ENCODE measurements around the gene SLC22A25. TPM values are rescaled to one million over a fixed set of nuclear protein-coding genes. Genes with fewer than 3 reads are reported as not detected.

SLC22A25 gene
- total RNA-seq, 1 experiment from 2014 or later = not detected

- intact Hi-C loops (cut with micrococcal nuclease) = no loop called here
- Histone ChIP-seq H3K36me3 (ENCODE audit: control insufficient read depth in 1 of 2, insufficient read depth in 2 of 2, low read length in 2 of 2) (no peaks in the 10 kb centered on the region), H3K4me3 (replicated peaks in 1 of 2; ENCODE audit: low read depth in 1 of 2, low read length in 2 of 2) (no peak overlapping the region), H3K79me2 (ENCODE audit: insufficient read depth, low read length) (no peaks in the 10 kb centered on the region), H3K27ac (ENCODE audit: low read depth, low read length) (no peak overlapping the region), H3K9me2 (ENCODE audit: insufficient read depth) (no peaks in the 10 kb centered on the region), H4K20me1 (ENCODE audit: insufficient read depth) (no peaks in the 10 kb centered on the region), H3K9ac (ENCODE audit: low read length) (no peak overlapping the region), H2AFZ (ENCODE audit: low read depth, low read length, poor library complexity, severe bottlenecking) (no peak overlapping the region), H3K27me3 (ENCODE audit: insufficient read depth, low read length) (peaks cover 3% of the 10 kb centered on the region), H3K4me2 (ENCODE audit: low read length) (no peak overlapping the region), H3K4me1 (ENCODE audit: control insufficient read depth in 1 of 2, insufficient read depth in 2 of 2, low read length in 2 of 2) (no peaks in the 10 kb centered on the region), H3K9me3 (ENCODE audit: control insufficient read depth in 1 of 2, insufficient read depth in 1 of 2, low read depth in 1 of 2, low read length in 2 of 2) (no peaks in the 10 kb centered on the region)
- BruUV-seq (replicated peaks) = no TSS peak
- no peak for DNase-seq (ENCODE audit: low read depth, low spot score)
- POLR2A ChIA-PET = no interaction called here
- RAD21 ChIA-PET (ENCODE audit: low non-redundant PET in 1 of 2, low total read pairs in 2 of 2, uncharacterized antibody in 2 of 2, unreplicated experiment in 2 of 2) = no interaction called here
- no peak for ATAC-seq
- CTCF ChIA-PET = no interaction called here
- no peak for TF ChIP-seq RAD21 (IDR thresholded peaks at IDR 0.05; ENCODE audit: low read depth)
- TF ChIP-seq, protein P1, sequence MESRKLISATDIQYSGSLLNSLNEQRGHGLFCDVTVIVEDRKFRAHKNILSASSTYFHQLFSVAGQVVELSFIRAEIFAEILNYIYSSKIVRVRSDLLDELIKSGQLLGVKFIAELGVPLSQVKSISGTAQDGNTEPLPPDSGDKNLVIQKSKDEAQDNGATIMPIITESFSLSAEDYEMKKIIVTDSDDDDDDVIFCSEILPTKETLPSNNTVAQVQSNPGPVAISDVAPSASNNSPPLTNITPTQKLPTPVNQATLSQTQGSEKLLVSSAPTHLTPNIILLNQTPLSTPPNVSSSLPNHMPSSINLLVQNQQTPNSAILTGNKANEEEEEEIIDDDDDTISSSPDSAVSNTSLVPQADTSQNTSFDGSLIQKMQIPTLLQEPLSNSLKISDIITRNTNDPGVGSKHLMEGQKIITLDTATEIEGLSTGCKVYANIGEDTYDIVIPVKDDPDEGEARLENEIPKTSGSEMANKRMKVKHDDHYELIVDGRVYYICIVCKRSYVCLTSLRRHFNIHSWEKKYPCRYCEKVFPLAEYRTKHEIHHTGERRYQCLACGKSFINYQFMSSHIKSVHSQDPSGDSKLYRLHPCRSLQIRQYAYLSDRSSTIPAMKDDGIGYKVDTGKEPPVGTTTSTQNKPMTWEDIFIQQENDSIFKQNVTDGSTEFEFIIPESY (IDR thresholded peaks at IDR 0.05; ENCODE audit: extremely low read depth, insufficient replicate concordance, low read length) = no peak
- TF ChIP-seq EGR1 (IDR thresholded peaks at IDR 0.05; ENCODE audit: low read depth) = no peak
- no peak for TF ChIP-seq ZFX (IDR thresholded peaks at IDR 0.05)
- TF ChIP-seq, protein P2, sequence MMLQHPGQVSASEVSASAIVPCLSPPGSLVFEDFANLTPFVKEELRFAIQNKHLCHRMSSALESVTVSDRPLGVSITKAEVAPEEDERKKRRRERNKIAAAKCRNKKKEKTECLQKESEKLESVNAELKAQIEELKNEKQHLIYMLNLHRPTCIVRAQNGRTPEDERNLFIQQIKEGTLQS (IDR thresholded peaks at IDR 0.05) = no peak
- no peak for TF ChIP-seq TCF7L2 (IDR thresholded peaks at IDR 0.05; ENCODE audit: borderline replicate concordance, extremely low read depth, insufficient read depth, insufficient read length)
- no peak for TF ChIP-seq YY1 (IDR thresholded peaks at IDR 0.05; ENCODE audit: extremely low read depth, insufficient replicate concordance, low read depth, low read length)
- TF ChIP-seq ELF1 (IDR thresholded peaks at IDR 0.05; ENCODE audit: borderline replicate concordance, low read depth) = no peak
- TF ChIP-seq, protein P3, sequence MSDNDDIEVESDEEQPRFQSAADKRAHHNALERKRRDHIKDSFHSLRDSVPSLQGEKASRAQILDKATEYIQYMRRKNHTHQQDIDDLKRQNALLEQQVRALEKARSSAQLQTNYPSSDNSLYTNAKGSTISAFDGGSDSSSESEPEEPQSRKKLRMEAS (IDR thresholded peaks at IDR 0.05) = no peak
- TF ChIP-seq FOSL1 (IDR thresholded peaks at IDR 0.05; ENCODE audit: low read depth) = no peak
- no peak for TF ChIP-seq CTCF (IDR thresholded peaks at IDR 0.05 in 2 of 3, conservative IDR thresholded peaks at IDR 0.05 in 1 of 3; ENCODE audit: borderline replicate concordance in 1 of 3, insufficient read depth in 1 of 3, low read depth in 2 of 3, low read length in 2 of 3)
- no peak for TF ChIP-seq SIN3A (IDR thresholded peaks at IDR 0.05; ENCODE audit: low read depth)
- no peak for TF ChIP-seq REST (IDR thresholded peaks at IDR 0.05; ENCODE audit: low read depth)
- TF ChIP-seq CBX3 (IDR thresholded peaks at IDR 0.05; ENCODE audit: low read depth) = no peak
- TF ChIP-seq POLR2A (IDR thresholded peaks at IDR 0.05; ENCODE audit: borderline replicate concordance, extremely low read depth, insufficient read depth, insufficient read length) = no peak
- no peak for TF ChIP-seq CEBPB (IDR thresholded peaks at IDR 0.05; ENCODE audit: low read depth)
- no peak for TF ChIP-seq JUND (IDR thresholded peaks at IDR 0.05)
- no peak for TF ChIP-seq EZH2 (IDR thresholded peaks at IDR 0.05)
Observed at GRCh38 chr11:63237413-63237812, 6.0 kb downstream of the SLC22A25 start.

Measured in HCT116 (cell line).